Prostate gland (tissue), 2 donors: ENCODE measurements around the gene BTBD19. TPM values are rescaled to one million over a fixed set of nuclear protein-coding genes. Genes with fewer than 3 reads are reported as not detected.

Source experiments
- DNase-seq: peaks from one replicate; pipeline ENCODE4 v3.0.0-alpha.2; 2019; ENCODE audit warnings: low spot score
- H3K27ac ChIP-seq, 2 donors: fragments of 200-600 bp; sonication (generic); 2 replicates each; pipeline ENCODE4 v1.5.1; 2017 to 2019
- H3K27me3 ChIP-seq: fragments of 200-600 bp; sonication (generic); replicated peaks from 2 replicates; pipeline ENCODE4 v1.5.1; 2019; ENCODE audit not compliant: insufficient read depth
- H3K36me3 ChIP-seq, 2 donors: fragments of 200-600 bp; sonication (generic); 1 replicate in 1 of 2; 2 replicates in 1 of 2; pipeline versions ENCODE4 v1.5.1 to v1.8.1; 2017 to 2019
- H3K4me1 ChIP-seq: fragments of 200-600 bp; sonication (generic); replicated peaks from 2 replicates; pipeline ENCODE4 v1.5.1; 2019
- H3K4me3 ChIP-seq, 2 donors: fragments of 200-600 bp; sonication (generic); 2 replicates each; pipeline ENCODE4 v1.5.1; 2017 to 2019
- H3K9me3 ChIP-seq: fragments of 200-600 bp; sonication (generic); 2 replicates; pipeline ENCODE4 v1.5.1; 2017
- POLR2A ChIP-seq: fragments of 450-650 bp; IDR thresholded peaks from one replicate; pipeline ENCODE4 v1.6.1; 2016; ENCODE audit warnings: antibody characterized with exemption, mild to moderate bottlenecking
- POLR2AphosphoS5 ChIP-seq: sonication (generic); formaldehyde crosslinking; IDR thresholded peaks from one replicate; pipeline ENCODE4 v1.6.1; 2017; ENCODE audit warnings: antibody characterized with exemption
- WGBS: methylation state at CpG from one replicate; pipeline ENCODE4 v1.1.5; 2018; 5-methylcytosine and 5-hydroxymethylcytosine counted together
- intact Hi-C: fragments of 100-400 bp; cut with DNase I; formaldehyde crosslinking; loops from one replicate; pipeline ENCODE4 v1.14.2; 2022
- total RNA-seq, 2 donors: library from RNA; depleted of rRNA; stranded (reverse); fragments of >200 nt; gene quantifications; one replicate each; pipeline ENCODE4 v1.1.0, GENCODE V29; 2016
- TF ChIP-seq, protein P1 (sequence below), 4 experiments: fragments of 200-600 bp in 2 of 4; fragments of 450-650 bp in 2 of 4; sonication (generic) in 2 of 4; IDR thresholded peaks; 1 replicate in 3 of 4; 2 replicates in 1 of 4; pipeline ENCODE4 v1.5.1; 2016 to 2019; ENCODE audit warnings: antibody characterized with exemption in 4 of 4, mild to moderate bottlenecking in 2 of 4, moderate library complexity in 2 of 4

Gene BTBD19
- total RNA-seq, 2 donors from 2014 or later = 0.50 to 10.5 TPM

DNA sequence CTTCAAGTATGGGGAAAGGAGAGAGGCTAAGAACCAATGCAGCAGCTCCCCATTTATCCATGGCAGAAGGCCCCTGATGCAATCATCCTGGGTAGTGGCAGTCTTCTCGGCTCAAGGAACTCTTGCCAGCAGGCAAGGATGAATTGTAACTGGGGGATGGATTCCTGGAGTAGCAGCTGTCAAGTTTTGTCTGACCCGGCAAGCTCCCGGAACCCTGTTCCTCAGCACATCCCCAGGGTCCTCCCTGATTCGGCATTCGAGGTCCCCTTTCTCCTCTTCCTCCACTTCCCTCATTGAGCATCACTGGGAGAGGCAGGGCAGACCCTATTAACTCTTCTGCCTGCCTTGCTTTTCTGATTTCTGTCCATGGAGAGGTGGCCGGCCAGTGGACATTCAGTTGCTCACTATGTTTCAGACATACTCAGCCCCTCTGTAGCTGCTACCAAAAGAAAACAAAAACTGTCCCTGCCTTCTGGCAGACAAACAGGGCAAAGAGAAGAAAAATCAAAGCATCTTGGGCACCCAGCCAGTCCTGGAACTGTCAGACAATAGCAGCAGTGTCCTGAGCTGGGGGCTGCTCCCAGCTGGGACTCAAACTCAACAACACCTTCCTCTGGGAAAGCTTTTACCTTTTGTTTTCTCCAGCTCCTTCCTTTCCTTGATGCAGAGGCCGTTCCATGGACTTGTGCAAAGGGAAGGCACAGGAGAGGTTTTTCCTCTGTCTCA, 40.3 kb downstream of the BTBD19 start:
- H3K9me3 ChIP-seq = no peaks in the 10 kb centered on the region
- H3K4me3 ChIP-seq = no peak overlapping the region
- H3K4me1 ChIP-seq = no peaks in the 10 kb centered on the region
- intact Hi-C loops = no loop called here
- WGBS = 61% methylated on average over 7 of the region's 7 CpGs
- TF ChIP-seq POLR2A = no peak
- no peak for DNase-seq
- no peaks in the 10 kb centered on the region for H3K27me3 ChIP-seq
- H3K36me3 ChIP-seq = no peaks in the 10 kb centered on the region
- no peak overlapping the region for H3K27ac ChIP-seq

DNA sequence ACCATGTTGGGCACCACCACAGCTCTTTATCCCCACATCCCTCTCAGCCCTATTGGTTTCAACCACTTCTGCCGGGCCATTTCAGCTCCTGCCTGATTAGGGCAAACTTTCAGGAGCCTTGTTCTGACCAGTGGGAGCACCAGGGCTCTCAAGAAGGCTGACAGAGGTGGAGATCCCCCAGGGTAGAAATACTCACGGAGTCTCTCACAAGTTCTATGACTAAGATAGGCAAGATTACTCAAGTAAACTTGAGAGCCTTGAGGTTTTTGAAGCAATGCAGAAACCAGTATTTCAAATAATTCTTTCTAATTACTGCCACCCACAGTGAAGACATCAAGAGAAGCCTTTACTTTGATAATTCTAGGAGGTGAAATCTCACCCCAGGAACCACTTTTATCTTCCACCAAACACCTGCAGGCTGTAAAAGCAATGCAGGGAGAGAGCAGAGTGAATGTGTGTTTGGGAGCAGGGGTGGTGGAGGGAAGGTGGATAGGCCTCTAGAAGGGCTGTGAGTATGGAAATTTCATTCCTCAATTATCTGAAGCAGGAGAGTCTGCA, 41.3 kb downstream of the BTBD19 start:
- Histone ChIP-seq H3K4me3 (no peak overlapping the region), H3K27me3 (no peaks in the 10 kb centered on the region), H3K36me3 (no peaks in the 10 kb centered on the region), H3K4me1 (no peaks in the 10 kb centered on the region), H3K9me3 (no peaks in the 10 kb centered on the region), H3K27ac (no peak overlapping the region)
- intact Hi-C loops = no loop called here
- WGBS = 60% methylated on average over 2 of the region's 2 CpGs
- TF ChIP-seq, protein P1, sequence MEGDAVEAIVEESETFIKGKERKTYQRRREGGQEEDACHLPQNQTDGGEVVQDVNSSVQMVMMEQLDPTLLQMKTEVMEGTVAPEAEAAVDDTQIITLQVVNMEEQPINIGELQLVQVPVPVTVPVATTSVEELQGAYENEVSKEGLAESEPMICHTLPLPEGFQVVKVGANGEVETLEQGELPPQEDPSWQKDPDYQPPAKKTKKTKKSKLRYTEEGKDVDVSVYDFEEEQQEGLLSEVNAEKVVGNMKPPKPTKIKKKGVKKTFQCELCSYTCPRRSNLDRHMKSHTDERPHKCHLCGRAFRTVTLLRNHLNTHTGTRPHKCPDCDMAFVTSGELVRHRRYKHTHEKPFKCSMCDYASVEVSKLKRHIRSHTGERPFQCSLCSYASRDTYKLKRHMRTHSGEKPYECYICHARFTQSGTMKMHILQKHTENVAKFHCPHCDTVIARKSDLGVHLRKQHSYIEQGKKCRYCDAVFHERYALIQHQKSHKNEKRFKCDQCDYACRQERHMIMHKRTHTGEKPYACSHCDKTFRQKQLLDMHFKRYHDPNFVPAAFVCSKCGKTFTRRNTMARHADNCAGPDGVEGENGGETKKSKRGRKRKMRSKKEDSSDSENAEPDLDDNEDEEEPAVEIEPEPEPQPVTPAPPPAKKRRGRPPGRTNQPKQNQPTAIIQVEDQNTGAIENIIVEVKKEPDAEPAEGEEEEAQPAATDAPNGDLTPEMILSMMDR (IDR thresholded peaks at IDR 0.05) = no peak
- no peak for TF ChIP-seq POLR2AphosphoS5
- TF ChIP-seq POLR2A = no peak
- DNase-seq = no peak

DNA sequence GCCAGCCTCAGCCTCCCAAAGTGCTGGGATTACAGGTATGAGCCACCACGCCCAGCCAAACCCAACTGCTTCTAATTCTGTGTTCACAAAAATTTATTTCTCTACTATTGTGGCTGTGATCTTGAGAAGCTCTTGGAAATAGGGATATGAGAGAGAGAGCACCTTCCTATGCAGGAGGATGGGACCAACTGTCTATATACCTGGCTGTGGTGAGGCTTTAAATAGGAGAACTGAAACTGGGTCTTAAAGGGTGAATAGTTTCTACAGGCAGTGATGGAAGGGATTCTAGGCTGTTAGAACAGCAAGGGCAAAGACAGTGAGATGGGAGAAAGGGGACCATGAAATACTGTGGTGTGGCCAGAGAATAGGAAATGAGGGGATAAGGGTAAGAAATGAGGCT, 43.0 kb downstream of the BTBD19 start:
- intact Hi-C loops = no loop called here
- DNase-seq = no peak
- no peaks in the 10 kb centered on the region for H3K36me3 ChIP-seq
- no peak overlapping the region for H3K4me3 ChIP-seq
- H3K4me1 ChIP-seq = no peaks in the 10 kb centered on the region
- 95% methylated on average over 1 of the region's 1 CpG for WGBS
- H3K27me3 ChIP-seq = no peaks in the 10 kb centered on the region
- TF ChIP-seq, protein P1 (IDR thresholded peaks at IDR 0.05) = no peak
- no peak for TF ChIP-seq POLR2A
- TF ChIP-seq POLR2AphosphoS5 = no peak
- H3K27ac ChIP-seq = no peak overlapping the region
- no peaks in the 10 kb centered on the region for H3K9me3 ChIP-seq

DNA sequence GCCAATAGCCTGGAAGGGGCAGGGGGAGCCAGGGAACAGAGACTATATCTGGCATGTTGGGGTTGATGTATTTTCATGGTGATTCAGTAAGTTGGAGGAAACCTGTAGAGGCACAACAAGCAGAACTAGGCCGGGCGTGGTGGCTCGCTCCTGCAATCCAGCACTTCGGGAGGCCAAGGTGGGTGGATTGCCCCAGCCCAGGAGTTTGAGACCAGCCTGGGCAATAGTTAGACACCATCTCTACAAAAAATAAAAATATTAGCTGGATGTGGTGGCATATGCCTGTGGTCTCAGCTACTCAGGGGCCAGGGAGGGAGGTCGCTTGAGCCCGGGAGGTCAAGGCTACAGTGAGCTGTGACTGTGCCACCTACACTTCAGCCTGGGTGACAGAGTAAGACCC, 44.9 kb downstream of the BTBD19 start:
- intact Hi-C loops = no loop called here
- WGBS = 94% methylated on average over 6 of the region's 6 CpGs
- Histone ChIP-seq H3K27ac (no peak overlapping the region), H3K36me3 (no peaks in the 10 kb centered on the region), H3K4me3 (no peak overlapping the region), H3K4me1 (no peaks in the 10 kb centered on the region), H3K27me3 (no peaks in the 10 kb centered on the region), H3K9me3 (no peaks in the 10 kb centered on the region)
- DNase-seq = no peak
- TF ChIP-seq, protein P1 (IDR thresholded peaks at IDR 0.05) = no peak
- no peak for TF ChIP-seq POLR2A
- no peak for TF ChIP-seq POLR2AphosphoS5

DNA sequence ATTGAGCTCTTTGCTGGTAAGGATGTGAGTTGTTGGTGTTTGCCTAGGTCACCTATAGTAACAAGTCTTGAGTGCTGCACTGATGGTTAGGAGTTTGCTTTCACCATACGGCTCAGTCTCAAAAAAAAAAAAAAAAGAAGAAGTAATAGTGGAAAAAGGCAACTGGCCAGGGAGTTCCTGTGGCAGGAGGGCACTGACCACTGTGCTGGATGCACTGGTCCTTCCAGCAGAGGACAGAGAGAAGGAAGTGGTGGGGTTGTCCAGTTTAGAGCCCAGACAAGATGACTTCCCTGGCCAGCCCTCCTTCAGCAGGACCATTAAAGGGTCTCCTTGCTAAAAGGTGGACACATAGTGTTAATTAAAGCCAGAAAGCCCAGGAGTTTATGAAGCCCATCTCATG, 46.6 kb downstream of the BTBD19 start:
- Histone ChIP-seq H3K4me3 (no peak overlapping the region), H3K27me3 (no peaks in the 10 kb centered on the region), H3K4me1 (no peaks in the 10 kb centered on the region), H3K9me3 (no peaks in the 10 kb centered on the region), H3K36me3 (no peaks in the 10 kb centered on the region), H3K27ac (no peak overlapping the region)
- no peak for DNase-seq
- 79% methylated on average over 1 of the region's 1 CpG for WGBS
- intact Hi-C loops = no loop called here
- no peak for TF ChIP-seq POLR2A
- no peak for TF ChIP-seq POLR2AphosphoS5
- TF ChIP-seq, protein P1 (IDR thresholded peaks at IDR 0.05) = no peak
